Endodermal cell (in vitro differentiated cells): ENCODE data around the gene CHRNA10. TPM values are rescaled to one million over a fixed set of nuclear protein-coding genes. Genes with fewer than 3 reads are reported as not detected.

Experiments
- DNase-seq: peaks from one replicate; pipeline ENCODE4 v3.0.0-alpha.2; 2017
- H3K27ac ChIP-seq: 2 replicates; pipeline ENCODE4 v1.5.1; 2013; ENCODE audit warnings: mild to moderate bottlenecking, low read depth, low read length, moderate library complexity
- H3K27me3 ChIP-seq: 2 replicates; pipeline ENCODE4 v1.6.1; 2013; ENCODE audit warnings: mild to moderate bottlenecking, low read length, moderate library complexity; ENCODE audit not compliant: insufficient read depth, control insufficient read depth, poor library complexity, severe bottlenecking
- H3K36me3 ChIP-seq: 2 replicates; pipeline ENCODE4 v1.7.0; 2013; ENCODE audit warnings: mild to moderate bottlenecking, low read length, moderate library complexity; ENCODE audit not compliant: control insufficient read depth, insufficient read depth
- H3K4me1 ChIP-seq: one replicate; pipeline ENCODE4 v1.7.0; 2013; ENCODE audit warnings: low read length; ENCODE audit not compliant: control insufficient read depth, insufficient read depth
- H3K4me3 ChIP-seq: 2 replicates; pipeline ENCODE4 v1.5.1; 2013; ENCODE audit warnings: mild to moderate bottlenecking, low read length, moderate library complexity
- H3K9ac ChIP-seq: 2 replicates; pipeline ENCODE4 v1.6.1; 2013; ENCODE audit warnings: mild to moderate bottlenecking, low read length, moderate library complexity; ENCODE audit not compliant: poor library complexity, severe bottlenecking; ENCODE audit errors: extremely low read depth
- H3K9me3 ChIP-seq: 2 replicates; pipeline ENCODE4 v1.6.1; 2013; ENCODE audit warnings: mild to moderate bottlenecking, low read length, moderate library complexity; ENCODE audit not compliant: control insufficient read depth
- H3K27ac Mint-ChIP-seq: 2 replicates; pipeline ENCODE4 v1.8.0; 2020; ENCODE audit warnings: mixed read lengths
- H3K27me3 Mint-ChIP-seq: 2 replicates; pipeline ENCODE4 v1.8.0; 2021; ENCODE audit warnings: mild to moderate bottlenecking, mixed read lengths; ENCODE audit not compliant: insufficient read depth
- H3K36me3 Mint-ChIP-seq: 2 replicates; pipeline ENCODE4 v1.8.0; 2020; ENCODE audit warnings: low read depth, mixed read lengths
- H3K4me1 Mint-ChIP-seq: 2 replicates; pipeline ENCODE4 v1.8.0; 2020; ENCODE audit warnings: mixed read lengths
- H3K4me3 Mint-ChIP-seq: 2 replicates; pipeline ENCODE4 v1.8.0; 2020; ENCODE audit warnings: mild to moderate bottlenecking, moderate library complexity, mixed read lengths
- H3K9me3 Mint-ChIP-seq: 2 replicates; pipeline ENCODE4 v1.8.0; 2020; ENCODE audit warnings: mild to moderate bottlenecking, mixed read lengths
- WGBS, 2 experiments: methylation state at CpG; one replicate each; pipeline versions ENCODE4 v1.1.5 to v1.1.7; 2013; ENCODE audit warnings: missing lambda C conversion rate in 2 of 2, mixed read lengths in 1 of 2; ENCODE audit not compliant: insufficient coverage in 1 of 2, insufficient read length in 1 of 2; 5-methylcytosine and 5-hydroxymethylcytosine counted together
- total RNA-seq, 2 donors: library from RNA; stranded (reverse); fragmentation: NEBNext Ultra II Directional in 1 of 2; extraction: Animal tissue kit (Norgen Biotek cat#: 25700) in 1 of 2; gene quantifications; 2 replicates in 1 of 2; 3 replicates in 1 of 2; pipeline ENCODE4 v1.2.1, GENCODE V29; 2021
- TF ChIP-seq, protein P1 (sequence below): fragments of 200-600 bp; sonication (generic); conservative IDR thresholded peaks from 2 replicates; pipeline ENCODE4 v1.5.0; 2021; ENCODE audit warnings: antibody characterized with exemption, mild to moderate bottlenecking

Gene CHRNA10
- total RNA-seq, 2 donors from 2014 or later = 1.8 TPM

DNA sequence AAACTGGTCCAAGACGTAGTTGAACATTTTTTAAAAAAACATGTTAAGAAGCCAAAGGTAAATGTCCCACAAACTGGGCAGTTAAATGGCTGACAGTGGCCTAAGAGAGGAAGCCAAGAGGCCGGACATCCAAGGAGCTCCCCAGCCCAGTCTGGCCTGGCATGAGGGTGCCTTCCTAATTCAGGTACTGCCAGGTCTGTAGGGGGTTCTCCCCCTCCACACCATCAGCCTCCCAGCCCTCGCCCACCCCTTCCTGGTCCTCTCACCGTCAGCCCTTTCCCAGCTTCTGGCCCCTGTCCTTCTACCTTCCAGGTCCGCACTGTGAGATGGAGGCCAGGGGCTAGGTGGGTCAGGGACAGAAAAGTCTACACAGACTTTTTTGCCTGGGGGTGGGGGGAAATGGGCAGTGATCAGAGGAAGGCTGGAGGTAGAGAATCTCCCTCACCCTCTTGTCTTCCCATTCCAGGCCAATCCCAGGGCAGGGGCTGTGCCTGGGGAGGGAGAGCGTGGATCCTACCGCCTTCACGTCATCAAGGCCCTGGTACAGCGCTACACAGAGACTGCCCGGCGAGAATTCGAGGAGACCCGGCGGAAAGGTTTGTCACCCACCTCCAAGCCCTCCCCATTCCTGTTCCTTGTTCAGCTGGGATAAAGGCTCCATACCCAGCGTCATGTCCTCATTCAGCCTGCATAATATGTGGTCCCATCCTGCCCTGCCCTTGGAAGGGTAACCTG, 35.4 kb downstream of the CHRNA10 start:
- Mint-ChIP-seq H3K27me3 (peaks cover 13% of the 10 kb centered on the region), H3K27ac (no peak overlapping the region), H3K4me3 (no peak overlapping the region), H3K36me3 (peaks cover 3% of the 10 kb centered on the region), H3K4me1 (no peaks in the 10 kb centered on the region), H3K9me3 (no peaks in the 10 kb centered on the region)
- H3K9ac ChIP-seq = no peak overlapping the region
- no peaks in the 10 kb centered on the region for H3K36me3 ChIP-seq
- TF ChIP-seq, protein P1, sequence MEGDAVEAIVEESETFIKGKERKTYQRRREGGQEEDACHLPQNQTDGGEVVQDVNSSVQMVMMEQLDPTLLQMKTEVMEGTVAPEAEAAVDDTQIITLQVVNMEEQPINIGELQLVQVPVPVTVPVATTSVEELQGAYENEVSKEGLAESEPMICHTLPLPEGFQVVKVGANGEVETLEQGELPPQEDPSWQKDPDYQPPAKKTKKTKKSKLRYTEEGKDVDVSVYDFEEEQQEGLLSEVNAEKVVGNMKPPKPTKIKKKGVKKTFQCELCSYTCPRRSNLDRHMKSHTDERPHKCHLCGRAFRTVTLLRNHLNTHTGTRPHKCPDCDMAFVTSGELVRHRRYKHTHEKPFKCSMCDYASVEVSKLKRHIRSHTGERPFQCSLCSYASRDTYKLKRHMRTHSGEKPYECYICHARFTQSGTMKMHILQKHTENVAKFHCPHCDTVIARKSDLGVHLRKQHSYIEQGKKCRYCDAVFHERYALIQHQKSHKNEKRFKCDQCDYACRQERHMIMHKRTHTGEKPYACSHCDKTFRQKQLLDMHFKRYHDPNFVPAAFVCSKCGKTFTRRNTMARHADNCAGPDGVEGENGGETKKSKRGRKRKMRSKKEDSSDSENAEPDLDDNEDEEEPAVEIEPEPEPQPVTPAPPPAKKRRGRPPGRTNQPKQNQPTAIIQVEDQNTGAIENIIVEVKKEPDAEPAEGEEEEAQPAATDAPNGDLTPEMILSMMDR = no peak
- no peak overlapping the region for H3K4me3 ChIP-seq
- no peaks in the 10 kb centered on the region for H3K9me3 ChIP-seq
- 94 to 99% methylated on average over 11 to 15 of the region's 15 CpGs for WGBS, 2 experiments
- peak; percentile 22 for DNase-seq
- no peak overlapping the region for H3K27ac ChIP-seq
- no peaks in the 10 kb centered on the region for H3K4me1 ChIP-seq
- no peaks in the 10 kb centered on the region for H3K27me3 ChIP-seq

DNA sequence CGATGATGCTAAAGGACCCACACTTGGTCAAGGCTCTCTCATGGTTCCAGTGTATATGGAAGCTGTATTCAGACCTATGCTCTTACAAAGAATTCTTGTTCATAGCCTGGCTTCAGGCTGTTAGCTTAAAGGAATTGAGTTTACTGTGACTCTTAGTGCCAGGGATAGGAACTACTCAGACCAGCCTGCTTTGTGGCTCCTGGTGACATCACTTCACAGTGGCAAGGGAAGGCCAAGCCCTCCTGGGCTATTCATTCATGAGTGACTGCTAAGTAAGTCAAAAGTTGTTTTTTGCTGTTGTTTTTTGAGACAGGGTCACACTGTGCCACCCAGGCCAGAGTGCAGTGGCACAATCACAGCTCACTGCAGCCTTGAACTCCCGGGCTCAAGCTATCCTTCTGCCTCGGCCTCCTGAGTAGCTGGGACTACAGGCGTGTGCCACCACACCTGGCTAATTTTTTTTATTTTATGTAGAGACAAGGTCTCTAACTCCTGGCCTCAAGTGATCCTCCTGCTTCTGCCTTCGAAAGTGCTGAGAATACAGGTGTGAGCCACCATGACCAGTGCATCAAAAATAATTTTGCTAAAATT, 39.0 kb downstream of the CHRNA10 start:
- no peaks in the 10 kb centered on the region for H3K9me3 ChIP-seq
- Mint-ChIP-seq H3K36me3 (no peaks in the 10 kb centered on the region), H3K4me3 (no peak overlapping the region), H3K27ac (no peak overlapping the region), H3K9me3 (no peaks in the 10 kb centered on the region), H3K4me1 (no peaks in the 10 kb centered on the region), H3K27me3 (peaks cover 3% of the 10 kb centered on the region)
- H3K4me1 ChIP-seq = no peaks in the 10 kb centered on the region
- TF ChIP-seq, protein P1 = no peak
- H3K36me3 ChIP-seq = no peaks in the 10 kb centered on the region
- H3K4me3 ChIP-seq = no peak overlapping the region
- H3K27me3 ChIP-seq = no peaks in the 10 kb centered on the region
- H3K27ac ChIP-seq = no peak overlapping the region
- WGBS, 2 experiments = 80 to 92% methylated on average over 5 of the region's 5 CpGs
- DNase-seq = peak; percentile 20
- no peak overlapping the region for H3K9ac ChIP-seq

DNA sequence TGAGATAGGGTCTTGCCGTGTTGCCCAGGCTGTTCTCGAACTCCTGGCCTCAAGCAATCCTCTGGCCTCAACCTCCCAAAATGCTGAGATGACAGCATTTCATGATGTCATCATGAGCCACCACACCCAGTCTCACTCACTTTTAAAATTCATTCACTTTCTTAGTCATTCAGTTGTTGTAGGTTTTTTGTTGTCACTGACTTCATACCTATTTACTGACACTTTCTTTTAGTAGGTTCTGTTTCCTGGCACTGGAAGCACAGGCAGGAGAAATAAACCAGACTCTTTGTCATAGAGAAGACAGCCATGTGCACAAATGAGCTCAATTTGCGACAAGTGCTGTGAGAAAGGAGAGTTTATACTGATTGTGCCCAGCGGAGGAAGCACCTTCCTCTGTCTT, 39.9 kb downstream of the CHRNA10 start:
- H3K9me3 ChIP-seq = no peaks in the 10 kb centered on the region
- H3K27me3 ChIP-seq = no peaks in the 10 kb centered on the region
- no peaks in the 10 kb centered on the region for H3K4me1 Mint-ChIP-seq
- no peak overlapping the region for H3K27ac Mint-ChIP-seq
- no peaks in the 10 kb centered on the region for H3K4me1 ChIP-seq
- H3K36me3 ChIP-seq = no peaks in the 10 kb centered on the region
- no peak overlapping the region for H3K9ac ChIP-seq
- DNase-seq = no peak
- H3K4me3 ChIP-seq = no peak overlapping the region
- H3K27ac ChIP-seq = no peak overlapping the region
- WGBS, 2 experiments = 95 to 100% methylated on average over 4 of the region's 4 CpGs
- no peaks in the 10 kb centered on the region for H3K36me3 Mint-ChIP-seq
- TF ChIP-seq, protein P1 = no peak
- no peaks in the 10 kb centered on the region for H3K9me3 Mint-ChIP-seq
- H3K4me3 Mint-ChIP-seq = no peak overlapping the region
- no peaks in the 10 kb centered on the region for H3K27me3 Mint-ChIP-seq
